ENCODE data around the gene TAF10. TPM values are rescaled to one million over a fixed set of nuclear protein-coding genes. Genes with fewer than 3 reads are reported as not detected.

TAF10 gene
- polyA plus RNA-seq, 3 donors = 66.4 to 92.9 (median 91.4) TPM

DNA sequence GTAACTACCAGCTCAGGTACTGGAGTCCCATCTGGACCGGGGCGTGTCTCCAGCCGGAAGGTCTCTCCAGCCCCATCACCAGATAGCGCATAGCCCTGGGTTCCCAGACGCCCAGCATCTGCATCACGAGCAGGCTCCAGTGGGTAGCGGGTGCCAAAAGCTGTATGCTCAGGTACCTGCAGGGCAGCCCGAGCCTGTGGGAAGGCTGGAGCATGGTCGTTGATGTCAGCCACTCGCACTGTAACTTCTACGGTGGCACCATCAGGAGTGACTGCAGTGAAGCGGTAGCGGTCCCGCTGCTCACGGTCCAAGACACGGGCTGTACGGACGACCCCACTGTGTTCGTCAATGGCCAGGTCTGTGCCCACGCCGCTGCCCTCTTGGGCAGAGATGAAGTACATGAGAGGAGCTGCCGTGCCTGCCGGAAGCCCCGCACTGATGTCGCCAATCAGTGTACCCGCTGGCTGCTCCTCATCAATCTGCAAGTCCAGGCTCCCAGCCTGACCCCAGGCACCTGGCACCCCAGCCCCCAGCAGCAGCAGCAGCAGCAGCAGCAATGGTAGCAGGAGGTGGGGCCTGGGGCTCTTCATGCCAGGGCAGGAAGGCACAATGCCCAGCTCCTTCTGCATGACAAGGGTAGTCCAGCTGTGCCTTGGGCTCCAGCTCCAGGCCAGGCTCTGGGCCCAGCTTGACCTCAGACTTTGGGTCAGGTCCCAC, 29.1 kb upstream of the TAF10 start:
- no peak for DNase-seq (ENCODE audit: low read depth in 3 of 3, low spot score in 2 of 3)

DNA sequence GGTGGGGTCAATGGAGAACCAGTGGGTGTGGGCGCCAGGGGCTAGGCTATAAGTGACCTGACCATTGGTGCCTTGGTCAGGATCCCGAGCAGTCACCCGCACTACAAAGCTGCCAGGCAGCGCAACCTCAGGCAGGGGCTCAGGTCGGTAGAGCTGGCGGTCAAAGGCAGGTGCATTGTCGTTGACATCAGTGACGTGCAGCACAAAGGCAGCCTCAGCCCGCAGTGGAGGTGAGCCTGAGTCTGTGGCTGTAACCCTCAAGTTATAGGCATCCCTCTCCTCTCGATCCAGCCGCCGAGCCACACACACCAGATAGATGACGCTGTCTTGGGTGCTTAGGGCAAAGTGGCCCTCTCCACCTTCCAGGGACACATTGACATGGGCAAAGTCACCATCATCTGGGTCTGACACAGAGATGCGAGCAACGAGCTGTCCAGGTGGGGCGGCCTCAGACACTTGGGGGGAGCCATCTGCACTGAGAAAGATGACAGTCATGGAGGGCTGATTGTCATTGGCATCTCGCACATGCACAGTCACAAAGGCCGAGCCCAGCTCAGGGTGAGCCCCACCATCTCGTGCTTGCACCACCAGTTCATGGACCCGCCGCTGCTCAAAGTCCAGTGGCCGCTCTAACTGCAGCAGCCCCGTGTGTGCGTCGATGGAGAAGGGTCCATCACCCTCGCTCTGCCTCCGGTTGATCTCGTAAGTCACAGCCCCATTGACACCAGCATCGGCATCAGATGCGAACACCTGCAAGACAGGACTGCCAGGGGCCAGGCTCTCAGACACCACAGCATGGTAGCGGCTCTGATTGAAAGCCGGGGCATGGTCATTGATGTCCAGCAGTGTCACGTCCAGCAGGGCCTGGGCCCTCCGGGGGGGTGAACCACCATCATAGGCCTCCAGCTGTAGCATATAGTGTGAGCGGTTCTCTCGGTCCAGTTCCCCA, 28.3 kb upstream of the TAF10 start:
- no peak for DNase-seq (ENCODE audit: low read depth in 3 of 3, low spot score in 2 of 3)

DNA sequence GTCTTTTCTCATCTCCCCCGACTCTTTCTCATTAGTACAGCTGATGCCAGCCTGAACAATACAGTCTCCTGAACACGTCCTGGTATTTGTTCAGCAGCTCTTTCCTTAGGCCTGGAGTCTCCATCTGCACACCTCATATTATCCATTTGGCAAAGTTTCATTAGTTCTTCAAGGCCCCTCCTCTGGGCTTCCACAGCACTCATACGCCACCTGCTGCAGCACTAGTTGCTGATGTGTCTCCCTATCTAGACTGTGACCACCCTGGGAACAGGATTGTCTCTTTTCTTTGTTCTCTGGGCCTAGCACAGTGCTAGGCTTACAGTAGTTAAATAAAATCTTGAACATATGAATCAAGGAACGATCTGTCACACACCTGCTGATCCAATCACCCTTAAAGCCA, 26.4 kb upstream of the TAF10 start:
- DNase-seq (ENCODE audit: low read depth in 3 of 3, low spot score in 2 of 3) = no peak

DNA sequence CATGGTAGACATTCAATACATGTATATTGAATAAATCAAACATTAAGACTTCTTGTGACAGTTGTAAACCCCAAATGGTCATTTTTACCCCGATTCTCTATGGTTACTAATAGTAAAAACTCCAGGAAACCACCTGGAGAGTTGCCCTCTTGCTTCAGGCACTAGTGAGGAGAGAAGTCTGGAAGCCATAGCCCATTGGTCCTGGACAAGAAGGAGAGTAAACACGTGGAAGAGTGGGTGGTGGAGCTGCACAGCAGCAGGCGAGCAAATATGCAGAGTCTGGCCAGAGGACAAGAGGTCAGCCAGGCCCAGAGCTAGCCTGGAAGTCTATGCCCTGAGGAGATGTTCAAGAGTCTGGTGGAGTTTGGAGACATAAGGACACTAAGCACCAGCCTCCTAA, 25.9 kb upstream of the TAF10 start:
- no peak for DNase-seq (ENCODE audit: low read depth in 3 of 3, low spot score in 2 of 3)

DNA sequence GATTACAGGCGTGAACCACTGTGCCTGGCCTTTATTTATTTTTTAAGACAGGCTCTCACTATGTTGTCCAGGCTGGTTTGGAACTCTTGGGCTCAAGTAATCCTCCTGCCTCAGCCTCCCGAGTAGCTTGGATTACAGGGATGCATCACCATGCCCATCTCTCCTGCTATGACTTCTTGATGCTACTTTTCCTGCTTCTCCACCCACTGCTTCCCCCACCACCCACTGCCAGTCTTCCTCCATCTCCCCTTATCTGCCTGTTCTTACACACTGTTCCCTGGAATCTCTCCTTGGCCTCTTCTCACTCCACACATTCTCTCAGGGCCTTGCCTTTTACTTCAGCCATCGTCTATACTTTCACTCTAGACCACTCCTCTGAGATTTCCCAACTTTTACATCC, 24.5 kb upstream of the TAF10 start:
- DNase-seq (ENCODE audit: low read depth in 3 of 3, low spot score in 2 of 3) = no peak

DNA sequence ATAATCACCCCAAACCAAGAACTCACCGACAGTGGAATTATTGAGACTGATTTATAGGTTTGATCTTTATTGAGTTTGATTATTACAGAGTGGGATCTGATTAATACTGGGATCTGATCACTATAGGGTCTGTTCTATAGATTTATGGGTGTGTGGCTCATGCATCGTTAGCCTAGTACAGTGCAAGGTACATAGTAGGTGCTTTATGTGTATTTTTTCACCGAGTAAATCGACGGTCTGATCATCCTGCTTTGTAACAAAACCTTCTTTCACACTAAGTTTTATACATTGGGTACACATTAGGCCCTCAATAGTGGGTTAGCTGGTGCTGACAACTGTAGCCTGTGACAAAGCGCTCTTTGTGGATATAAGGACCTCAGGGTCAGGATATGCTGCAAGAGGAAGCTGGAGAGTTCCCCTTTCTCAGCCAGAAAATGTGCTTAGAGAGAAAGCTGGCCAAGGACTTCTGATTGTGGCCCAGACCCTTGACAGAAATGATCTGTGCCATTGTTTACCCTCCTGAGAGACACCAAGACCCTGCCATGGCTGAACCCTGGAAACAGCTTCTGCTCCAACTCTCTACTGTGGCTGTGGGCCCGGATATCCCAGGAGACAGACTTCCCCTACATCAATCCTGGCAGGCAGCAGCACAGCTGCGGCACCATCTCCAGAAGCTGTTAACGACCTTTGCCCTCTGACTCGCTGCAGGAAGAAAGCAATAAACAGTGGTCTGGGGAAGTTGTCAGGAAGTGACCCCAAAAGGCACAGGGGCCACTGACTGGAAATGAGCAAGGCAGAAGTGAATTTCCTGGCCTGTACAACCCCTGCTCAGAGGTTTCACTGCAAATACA, 23.3 kb upstream of the TAF10 start:
- DNase-seq (ENCODE audit: low read depth in 3 of 3, low spot score in 2 of 3) = no peak

DNA sequence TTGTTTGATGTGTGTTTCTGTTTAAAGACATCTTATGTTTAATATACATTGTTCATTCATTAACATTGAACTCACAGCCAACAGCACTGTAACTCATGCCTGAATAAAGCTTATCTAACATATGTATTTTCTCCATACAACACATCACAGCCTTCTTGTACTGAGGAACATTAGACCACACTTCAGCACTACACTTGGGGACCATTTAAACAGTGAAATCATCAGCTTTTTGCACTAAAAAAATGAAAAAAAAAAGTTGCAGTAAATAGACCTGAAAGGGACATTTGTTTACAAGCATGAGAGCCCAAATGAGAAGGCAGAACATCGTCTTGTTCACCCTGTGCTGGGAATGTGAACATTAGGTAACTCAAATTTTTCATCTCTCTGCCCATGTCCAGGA, 22.5 kb upstream of the TAF10 start:
- no peak for DNase-seq (ENCODE audit: low read depth in 3 of 3, low spot score in 2 of 3)

DNA sequence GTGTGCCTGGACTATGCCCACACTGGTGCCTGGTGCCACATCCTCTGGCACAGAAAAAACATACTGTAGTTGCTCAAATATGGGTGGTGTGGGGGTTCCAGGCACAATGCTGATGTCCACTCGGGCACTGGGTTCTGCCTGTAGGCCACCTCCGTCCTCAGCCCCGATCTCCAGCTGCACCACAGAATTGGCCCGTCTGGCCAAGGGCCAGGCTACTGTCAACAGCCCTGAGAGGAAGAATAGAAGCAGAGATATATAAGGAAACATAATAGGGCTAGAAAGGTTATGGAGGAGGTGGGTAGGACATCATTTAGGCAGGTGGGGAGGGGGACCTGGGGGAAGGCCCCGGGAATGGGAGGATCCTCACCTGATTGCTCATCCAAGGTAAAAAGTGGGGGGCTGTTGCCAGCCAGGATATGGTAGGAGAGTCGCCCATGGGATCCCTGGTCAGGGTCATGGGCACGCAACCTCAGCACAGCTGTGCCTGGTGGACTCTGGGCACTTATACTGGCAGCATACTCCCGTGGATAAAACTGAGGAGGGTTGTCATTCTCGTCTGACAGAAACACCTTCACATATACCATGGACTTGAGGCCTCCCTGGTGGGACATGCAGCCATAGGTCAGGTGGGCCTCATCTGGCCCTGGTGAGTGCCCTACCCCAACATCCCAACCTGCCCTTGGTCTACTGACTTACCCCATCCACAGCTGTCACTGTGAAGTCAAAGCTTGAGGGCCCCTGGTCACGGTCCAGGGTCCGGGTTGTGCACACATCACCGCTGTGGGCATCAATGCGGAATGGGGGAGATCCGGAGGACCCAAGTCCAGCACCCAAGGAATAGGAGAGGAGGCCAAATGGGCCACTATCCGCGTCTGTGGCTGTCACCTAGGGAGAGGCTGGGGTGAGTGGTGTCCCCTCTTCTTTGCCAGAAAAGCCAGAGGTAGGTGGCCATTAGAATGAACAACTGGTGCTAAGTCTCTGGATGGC, 21.7 kb upstream of the TAF10 start:
- DNase-seq (ENCODE audit: low read depth in 3 of 3, low spot score in 2 of 3) = no peak

DNA sequence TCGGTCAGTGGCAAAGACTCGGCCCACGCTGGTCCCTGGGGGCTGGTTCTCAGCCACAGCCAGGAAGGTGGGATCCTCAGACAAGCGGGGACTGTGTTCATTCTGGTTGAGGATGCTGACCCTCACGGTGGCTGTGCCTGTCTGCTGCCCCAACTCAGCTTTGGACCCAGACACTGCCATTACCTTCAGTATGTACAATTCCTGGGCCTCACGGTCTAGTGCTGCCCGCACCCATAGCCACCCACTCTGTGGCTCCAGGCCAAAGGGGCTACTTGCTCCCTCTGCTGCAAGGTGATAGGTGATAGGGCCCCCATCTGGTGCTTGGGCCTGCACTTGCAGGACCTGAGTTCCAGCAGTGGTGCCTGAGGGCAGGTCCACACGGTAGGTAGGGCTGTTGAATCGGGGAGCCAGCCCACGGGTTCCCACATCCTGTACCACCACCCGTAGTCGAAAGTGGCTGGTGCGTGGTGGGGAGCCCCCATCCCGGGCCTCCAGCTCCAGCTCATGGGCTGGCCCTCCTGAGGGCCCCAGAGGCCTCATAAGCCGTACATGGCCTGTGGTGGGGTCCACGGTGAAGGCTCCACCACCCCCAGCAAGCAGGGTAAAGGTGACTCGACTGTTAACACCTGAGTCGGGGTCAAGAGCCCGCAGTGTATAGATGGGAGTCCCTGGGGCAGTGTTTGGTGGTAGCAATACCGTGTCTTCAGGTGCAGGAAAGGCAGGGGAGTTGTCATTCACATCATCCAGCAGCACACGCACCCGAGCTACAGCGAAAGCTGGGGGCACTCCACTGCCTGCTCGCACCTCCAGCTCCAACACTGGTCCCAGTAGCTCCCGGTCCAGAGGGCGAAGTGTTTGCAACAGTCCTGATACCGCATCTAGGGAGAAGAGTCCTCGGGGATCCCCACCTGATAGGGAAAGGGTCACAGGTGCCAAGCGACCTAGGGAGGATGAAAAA, 20.4 kb upstream of the TAF10 start:
- DNase-seq (ENCODE audit: low read depth in 3 of 3, low spot score in 2 of 3) = no peak

DNA sequence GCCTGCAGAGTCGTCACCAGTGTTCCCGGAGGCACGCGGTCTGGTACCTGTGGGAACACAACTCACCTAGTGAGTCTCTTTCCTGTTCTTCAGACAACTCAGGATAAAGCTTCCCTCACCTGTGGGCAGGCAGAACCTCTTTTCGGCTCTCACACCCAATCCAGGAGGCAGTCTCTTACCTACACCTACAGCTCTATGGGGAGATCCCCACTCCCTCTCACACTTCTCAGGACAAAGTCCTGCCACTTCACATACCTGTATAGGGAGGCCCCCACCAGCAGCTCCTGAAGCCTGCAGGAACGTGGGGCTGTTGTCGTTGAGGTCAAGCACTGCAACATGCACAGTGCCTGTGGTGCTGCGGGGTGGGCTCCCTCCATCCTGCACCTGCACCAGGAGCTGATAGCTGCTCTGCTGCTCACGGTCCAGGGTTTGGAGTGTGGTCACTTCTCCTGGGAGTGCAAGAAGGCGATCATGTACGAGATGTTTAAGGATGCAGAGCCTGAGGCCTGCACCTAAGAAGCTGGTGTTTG, 19.4 kb upstream of the TAF10 start:
- DNase-seq (ENCODE audit: low read depth in 3 of 3, low spot score in 2 of 3) = no peak

DNA sequence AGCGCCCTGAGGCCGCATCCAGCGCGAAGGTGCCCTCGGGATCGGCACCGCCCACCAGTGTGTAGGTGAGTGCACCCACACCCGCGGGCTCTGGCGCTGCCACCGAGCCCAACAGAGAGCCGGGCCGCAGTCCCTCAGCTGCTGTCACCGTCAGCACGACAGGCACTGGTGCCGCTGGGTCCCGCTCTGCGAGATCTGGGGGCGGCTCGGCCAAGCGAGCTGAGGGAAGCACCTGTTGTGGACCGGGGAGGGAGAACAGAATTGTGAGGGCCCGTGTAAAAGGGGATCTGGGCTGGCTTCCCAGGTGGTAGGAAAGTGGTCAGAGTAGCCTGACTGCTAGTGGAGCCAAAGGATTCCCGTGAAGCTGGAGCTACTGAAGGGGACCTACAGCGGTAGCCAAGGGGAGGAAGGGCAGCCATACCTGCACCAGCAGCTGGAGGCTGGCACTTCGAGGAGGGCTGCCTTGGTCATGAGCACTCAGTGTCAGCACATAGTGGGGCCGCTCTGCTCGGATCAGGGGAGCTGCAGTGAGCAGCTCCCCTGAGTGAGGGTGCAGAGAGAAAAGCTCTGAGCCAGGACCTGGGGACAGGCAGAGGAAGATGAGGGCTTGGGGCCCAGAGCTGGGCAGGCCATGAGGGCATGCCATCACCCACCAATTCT, 18.7 kb upstream of the TAF10 start:
- no peak for DNase-seq (ENCODE audit: low read depth in 3 of 3, low spot score in 2 of 3)

DNA sequence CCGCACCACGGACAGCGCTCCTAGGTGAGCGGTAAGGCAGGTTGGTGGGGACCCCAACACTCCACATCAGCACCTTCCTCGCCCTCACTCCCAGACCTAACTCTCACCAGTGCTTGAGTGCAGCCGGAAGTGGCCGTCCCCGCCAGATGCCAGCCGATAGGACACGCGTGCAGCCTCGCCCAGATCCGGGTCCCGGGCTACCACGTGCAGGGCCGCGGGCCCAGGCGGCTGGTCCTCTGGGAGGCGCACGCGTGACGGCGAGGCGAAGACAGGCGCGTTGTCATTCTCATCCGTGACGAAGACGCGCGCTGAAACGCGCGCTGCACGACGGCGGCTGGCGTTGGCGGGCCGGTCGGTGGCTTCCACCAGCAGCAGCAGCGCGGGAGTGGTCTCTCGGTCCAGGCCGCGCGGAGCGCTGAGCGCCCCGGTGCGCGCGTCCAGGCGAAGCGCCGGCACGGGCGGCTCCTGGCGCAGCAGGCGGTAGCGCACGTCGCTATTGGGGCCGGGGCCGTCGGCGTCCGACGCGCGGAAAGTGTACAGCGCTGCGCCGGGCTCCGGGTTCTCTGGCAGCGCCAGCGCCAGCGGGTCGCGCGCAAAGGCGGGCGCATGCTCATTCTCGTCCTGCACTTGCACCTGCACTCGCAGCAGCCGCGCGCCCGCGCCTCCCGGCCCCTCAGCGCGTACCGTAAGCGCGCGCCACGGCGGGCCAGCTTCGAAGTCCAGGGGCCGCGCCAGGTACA, 18.0 kb upstream of the TAF10 start:
- no peak for DNase-seq (ENCODE audit: low read depth in 3 of 3, low spot score in 2 of 3)

DNA sequence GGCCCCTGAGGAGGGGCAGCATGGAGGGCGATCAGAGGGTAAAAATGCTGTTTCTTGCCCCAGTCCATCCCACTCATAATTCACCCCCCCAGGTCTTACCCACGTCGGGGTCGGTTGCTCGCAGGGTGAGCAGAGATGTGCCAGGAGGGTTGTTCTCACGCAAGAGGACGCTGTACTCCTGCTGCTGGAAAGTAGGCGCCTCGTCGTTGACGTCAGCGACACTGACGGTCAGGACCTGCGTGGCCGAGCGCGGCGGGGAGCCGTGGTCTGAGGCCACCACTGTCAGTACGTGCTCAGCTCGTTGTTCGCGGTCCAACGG, 17.5 kb upstream of the TAF10 start:
- DNase-seq (ENCODE audit: low read depth in 3 of 3, low spot score in 2 of 3) = no peak

DNA sequence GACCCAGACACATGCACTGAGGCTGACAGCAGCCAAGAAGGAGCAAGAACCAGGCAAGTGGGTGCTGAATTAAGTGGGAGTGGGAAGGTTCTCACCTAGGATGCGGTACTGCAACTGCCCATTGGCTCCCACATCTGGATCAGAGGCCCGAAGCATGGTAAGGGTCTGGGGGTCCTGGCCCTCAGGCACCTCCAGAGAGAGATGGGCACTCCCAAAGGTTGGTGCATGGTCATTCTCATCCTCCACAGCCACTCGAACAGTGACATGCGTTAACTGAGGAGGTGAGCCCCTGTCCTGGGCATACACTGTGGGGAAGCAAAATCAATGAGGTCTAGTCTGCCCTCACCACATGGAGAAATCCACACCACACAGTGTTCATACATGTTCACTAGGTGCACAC, 16.5 kb upstream of the TAF10 start:
- no peak for DNase-seq (ENCODE audit: low read depth in 3 of 3, low spot score in 2 of 3)

DNA sequence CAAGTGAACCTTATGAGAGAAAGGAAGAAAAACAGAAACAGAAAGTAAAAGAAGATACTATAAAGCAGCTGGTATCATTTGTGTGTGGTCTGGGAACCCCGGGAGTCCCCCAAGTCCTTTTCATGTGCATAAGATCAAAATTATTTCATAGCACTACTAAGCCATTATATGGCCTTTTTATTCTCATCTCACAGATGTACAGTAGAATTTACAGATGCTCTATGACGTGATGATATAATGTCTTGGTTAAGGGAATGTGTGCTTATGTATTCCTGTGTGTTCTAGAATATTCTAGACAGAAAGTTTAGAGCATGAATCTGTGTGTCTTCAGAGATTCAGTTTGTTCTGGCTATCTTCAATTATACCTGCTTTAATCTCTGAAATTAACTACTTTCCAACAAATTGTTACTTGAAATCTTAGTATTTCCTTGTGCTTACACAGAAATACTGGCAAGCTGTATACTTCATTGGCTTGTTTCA, 15.8 kb upstream of the TAF10 start:
- no peak for DNase-seq (ENCODE audit: low read depth in 3 of 3, low spot score in 2 of 3)

DNA sequence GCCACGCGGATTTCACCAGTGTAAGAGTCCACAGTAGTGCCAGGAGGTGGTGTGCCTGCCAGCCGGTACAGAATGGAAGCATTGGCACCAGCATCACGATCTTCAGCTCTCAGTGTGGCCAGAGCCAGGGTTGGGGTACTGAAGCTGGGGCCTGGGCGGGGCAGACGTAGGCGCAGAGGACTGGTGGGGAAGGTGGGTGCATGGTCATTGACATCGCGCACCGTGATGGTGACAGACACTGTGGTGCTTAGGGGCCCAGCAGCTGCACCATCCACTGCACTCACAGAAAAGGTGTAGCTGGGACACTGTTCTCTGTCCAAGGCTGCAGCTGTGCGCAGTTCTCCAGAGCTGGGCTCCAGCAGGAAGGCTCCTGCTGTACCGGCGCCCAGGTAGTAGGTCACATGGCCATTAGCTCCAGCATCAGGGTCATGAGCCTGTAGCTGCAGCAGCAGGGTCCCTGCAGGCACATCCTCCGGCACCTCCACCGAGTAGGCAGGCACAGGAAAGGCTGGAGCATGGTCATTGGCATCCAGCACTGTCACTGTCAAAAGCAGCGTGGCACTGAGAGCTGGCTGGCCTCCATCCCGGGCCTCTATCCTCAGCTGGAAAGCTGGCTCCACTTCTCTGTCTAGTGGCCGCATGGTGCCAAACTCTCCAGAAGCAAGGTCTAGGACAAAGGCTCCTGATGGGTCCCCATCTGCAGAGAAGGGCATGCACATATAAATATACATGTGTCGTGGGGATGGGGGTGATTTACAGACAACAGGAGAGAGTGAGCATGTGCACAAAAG, 15.2 kb upstream of the TAF10 start:
- no peak for DNase-seq (ENCODE audit: low read depth in 3 of 3, low spot score in 2 of 3)

All from right renal cortex interstitium (tissue), 3 donors.